GM12875 (cell line): ENCODE measurements around the gene XPR1.

ENCODE experiments used
- H3K4me3 ChIP-seq: one replicate; pipeline ENCODE4 v1.5.1; 2011; ENCODE audit warnings: low read depth, low read length, control low read depth
- CTCF ChIP-seq: IDR thresholded peaks from 2 replicates; pipeline ENCODE4 v1.5.1; 2011; ENCODE audit warnings: low read depth, mild to moderate bottlenecking, control low read depth, inconsistent platforms, low read length, moderate library complexity, borderline replicate concordance; ENCODE audit not compliant: insufficient read depth

Gene XPR1

GRCh38 chr1:180623579-180624347, 8.1 kb upstream of the XPR1 start:
- H3K4me3 ChIP-seq: no peak overlapping the region
- TF ChIP-seq CTCF: no peak

GRCh38 chr1:180626711-180627110, 5.1 kb upstream of the XPR1 start:
- no peak for TF ChIP-seq CTCF
- H3K4me3 ChIP-seq: no peak overlapping the region

- no peak overlapping the region for H3K4me3 ChIP-seq
- TF ChIP-seq CTCF: no peak
Observed at GRCh38 chr1:180627411-180627810, 4.4 kb upstream of the XPR1 start.

GRCh38 chr1:180628646-180629045, 3.2 kb upstream of the XPR1 start:
- no peak for TF ChIP-seq CTCF
- H3K4me3 ChIP-seq: no peak overlapping the region

- no peak overlapping the region for H3K4me3 ChIP-seq
- no peak for TF ChIP-seq CTCF
Observed at GRCh38 chr1:180630408-180631193, 1.2 kb upstream of the XPR1 start.

GRCh38 chr1:180631194-180631765, 542 bp upstream of the XPR1 start:
- no peak for TF ChIP-seq CTCF
- peak overlapping the region; percentile 2 for H3K4me3 ChIP-seq
